Measurements from ENCODE around the gene PTPA.

The PTPA gene

DNA sequence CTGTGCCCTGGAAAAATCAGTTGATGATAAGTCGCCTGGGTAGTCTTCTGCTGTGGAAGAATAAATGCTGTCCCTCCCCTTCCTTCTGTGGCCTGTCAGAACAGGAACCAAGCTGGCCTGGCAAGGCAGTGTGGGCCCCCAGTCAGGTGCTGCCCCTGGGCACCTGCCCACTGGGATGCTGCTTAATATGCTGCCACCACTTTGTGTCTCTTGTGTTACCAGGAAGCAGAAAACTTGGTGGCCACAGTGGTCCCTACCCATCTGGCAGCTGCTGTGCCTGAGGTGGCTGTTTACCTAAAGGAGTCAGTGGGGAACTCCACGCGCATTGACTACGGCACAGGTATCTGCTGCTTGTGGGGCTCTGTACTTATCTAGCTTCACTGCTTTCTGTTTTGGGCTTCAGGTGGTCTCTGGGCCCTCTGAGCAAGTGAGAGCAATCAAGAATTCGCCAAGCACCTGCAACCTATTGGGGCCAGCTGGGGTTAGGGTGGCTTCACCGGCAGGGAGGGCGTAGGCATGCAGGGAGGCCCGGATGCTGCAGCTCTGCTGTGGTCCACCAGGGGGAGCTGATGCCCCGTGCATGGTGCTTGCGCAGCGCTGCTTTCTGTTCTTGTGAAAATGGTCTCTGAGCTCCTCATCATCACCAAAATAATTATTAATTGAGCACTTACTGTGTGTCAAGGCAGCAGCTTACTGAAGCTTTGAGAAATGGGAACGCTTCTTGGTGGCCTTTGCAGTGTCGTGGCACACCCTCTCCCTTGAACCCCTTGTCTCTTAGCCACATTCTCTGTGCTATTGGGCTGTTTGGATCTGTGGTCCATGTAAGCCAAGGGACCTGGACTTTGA, 20.3 kb downstream of the PTPA start:
- Histone ChIP-seq H3K9me3 (ENCODE audit: insufficient read depth, low read length) (no peaks in the 10 kb centered on the region), H2AFZ (ENCODE audit: low read depth, low read length, severe bottlenecking) (no peak overlapping the region), H3K9ac (ENCODE audit: low read length) (no peak overlapping the region), H3K27me3 (ENCODE audit: low read length) (no peaks in the 10 kb centered on the region), H3K27ac (ENCODE audit: low read depth, low read length) (no peak overlapping the region), H3K9me2 (replicated peaks; ENCODE audit: insufficient read depth, low read length) (no peaks in the 10 kb centered on the region), H3F3A (ENCODE audit: insufficient read depth) (no peaks in the 10 kb centered on the region), H3K4me3 (ENCODE audit: insufficient read depth, low read length, poor library complexity, severe bottlenecking) (no peak overlapping the region), H4K20me1 (ENCODE audit: low read depth, low read length) (no peaks in the 10 kb centered on the region), H3K79me2 (ENCODE audit: insufficient read depth, low read length) (no peaks in the 10 kb centered on the region), H3K4me2 (ENCODE audit: low read depth, low read length, poor library complexity, severe bottlenecking) (no peak overlapping the region), H3K36me3 (ENCODE audit: low read length) (0 out of 2 replicates have a peak, but pooled peaks cover 3% of the 10 kb centered on the region)
- TF ChIP-seq EZH2phosphoT487 (conservative IDR thresholded peaks at IDR 0.05; ENCODE audit: low read length): no peak
- TF ChIP-seq, protein P1, sequence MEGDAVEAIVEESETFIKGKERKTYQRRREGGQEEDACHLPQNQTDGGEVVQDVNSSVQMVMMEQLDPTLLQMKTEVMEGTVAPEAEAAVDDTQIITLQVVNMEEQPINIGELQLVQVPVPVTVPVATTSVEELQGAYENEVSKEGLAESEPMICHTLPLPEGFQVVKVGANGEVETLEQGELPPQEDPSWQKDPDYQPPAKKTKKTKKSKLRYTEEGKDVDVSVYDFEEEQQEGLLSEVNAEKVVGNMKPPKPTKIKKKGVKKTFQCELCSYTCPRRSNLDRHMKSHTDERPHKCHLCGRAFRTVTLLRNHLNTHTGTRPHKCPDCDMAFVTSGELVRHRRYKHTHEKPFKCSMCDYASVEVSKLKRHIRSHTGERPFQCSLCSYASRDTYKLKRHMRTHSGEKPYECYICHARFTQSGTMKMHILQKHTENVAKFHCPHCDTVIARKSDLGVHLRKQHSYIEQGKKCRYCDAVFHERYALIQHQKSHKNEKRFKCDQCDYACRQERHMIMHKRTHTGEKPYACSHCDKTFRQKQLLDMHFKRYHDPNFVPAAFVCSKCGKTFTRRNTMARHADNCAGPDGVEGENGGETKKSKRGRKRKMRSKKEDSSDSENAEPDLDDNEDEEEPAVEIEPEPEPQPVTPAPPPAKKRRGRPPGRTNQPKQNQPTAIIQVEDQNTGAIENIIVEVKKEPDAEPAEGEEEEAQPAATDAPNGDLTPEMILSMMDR (IDR thresholded peaks at IDR 0.05; ENCODE audit: insufficient read depth, low read length, poor library complexity, severe bottlenecking): peak; percentile 95

DNA sequence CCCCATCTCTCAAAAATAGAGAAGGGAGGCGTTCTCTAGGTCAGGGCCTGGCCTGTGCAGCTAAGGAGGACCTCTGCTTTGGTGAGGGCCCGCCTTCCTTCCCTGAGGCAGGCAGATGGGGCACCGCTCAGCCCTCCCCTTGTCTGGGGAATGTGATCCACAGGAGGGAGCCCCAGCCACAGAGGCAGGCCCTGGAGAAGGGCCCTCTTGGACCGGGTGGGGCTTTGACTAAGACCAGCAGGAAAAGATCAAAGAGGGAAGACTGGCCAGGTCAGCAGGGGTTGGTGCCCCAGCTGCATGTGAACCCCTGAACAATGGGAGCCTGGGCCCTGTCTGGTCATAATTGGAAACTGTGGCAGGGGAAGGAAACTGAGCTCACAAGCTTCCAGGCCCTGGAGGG, 21.9 kb downstream of the PTPA start:
- no peak for TF ChIP-seq EZH2phosphoT487 (conservative IDR thresholded peaks at IDR 0.05; ENCODE audit: low read length)
- TF ChIP-seq, protein P1 (IDR thresholded peaks at IDR 0.05; ENCODE audit: insufficient read depth, low read length, poor library complexity, severe bottlenecking): no peak
- Histone ChIP-seq H2AFZ (ENCODE audit: low read depth, low read length, severe bottlenecking) (no peak overlapping the region), H3K4me3 (ENCODE audit: insufficient read depth, low read length, poor library complexity, severe bottlenecking) (no peak overlapping the region), H3F3A (ENCODE audit: insufficient read depth) (no peaks in the 10 kb centered on the region), H3K9me2 (replicated peaks; ENCODE audit: insufficient read depth, low read length) (no peaks in the 10 kb centered on the region), H3K9ac (ENCODE audit: low read length) (no peak overlapping the region), H3K36me3 (ENCODE audit: low read length) (no peaks in the 10 kb centered on the region), H3K27me3 (ENCODE audit: low read length) (no peaks in the 10 kb centered on the region), H3K79me2 (ENCODE audit: insufficient read depth, low read length) (no peaks in the 10 kb centered on the region), H3K27ac (ENCODE audit: low read depth, low read length) (no peak overlapping the region), H3K9me3 (ENCODE audit: insufficient read depth, low read length) (no peaks in the 10 kb centered on the region), H3K4me2 (ENCODE audit: low read depth, low read length, poor library complexity, severe bottlenecking) (no peak overlapping the region), H4K20me1 (ENCODE audit: low read depth, low read length) (no peaks in the 10 kb centered on the region)

DNA sequence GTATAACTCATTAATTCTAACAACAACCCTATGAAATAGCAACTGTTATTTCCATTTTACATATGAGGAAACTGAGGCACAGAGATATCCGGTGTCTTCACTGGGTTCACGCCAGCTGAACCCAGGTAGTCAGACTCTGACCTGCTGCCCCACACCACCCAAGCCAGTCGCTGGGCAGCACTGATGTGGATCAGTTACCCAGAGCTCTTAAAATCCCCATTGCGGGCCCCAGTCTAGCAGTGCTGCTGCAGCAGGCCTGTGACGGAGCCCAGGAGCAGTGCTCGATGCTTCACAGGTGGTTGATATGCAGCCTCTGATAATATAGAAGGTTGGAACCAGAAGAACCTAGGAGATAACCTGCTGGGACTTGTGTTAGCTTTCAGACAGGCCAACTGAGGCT, 24.3 kb downstream of the PTPA start:
- H3K27ac ChIP-seq (ENCODE audit: low read depth, low read length): no peak overlapping the region
- no peaks in the 10 kb centered on the region for H3K79me2 ChIP-seq (ENCODE audit: insufficient read depth, low read length)
- H3K9me2 ChIP-seq (replicated peaks; ENCODE audit: insufficient read depth, low read length): no peaks in the 10 kb centered on the region
- no peaks in the 10 kb centered on the region for H3F3A ChIP-seq (ENCODE audit: insufficient read depth)
- H3K36me3 ChIP-seq (ENCODE audit: low read length): no peaks in the 10 kb centered on the region
- no peaks in the 10 kb centered on the region for H4K20me1 ChIP-seq (ENCODE audit: low read depth, low read length)
- H3K9ac ChIP-seq (ENCODE audit: low read length): no peak overlapping the region
- TF ChIP-seq, protein P1 (IDR thresholded peaks at IDR 0.05; ENCODE audit: insufficient read depth, low read length, poor library complexity, severe bottlenecking): no peak
- no peak for TF ChIP-seq EZH2phosphoT487 (conservative IDR thresholded peaks at IDR 0.05; ENCODE audit: low read length)
- H3K4me2 ChIP-seq (ENCODE audit: low read depth, low read length, poor library complexity, severe bottlenecking): no peak overlapping the region
- no peak overlapping the region for H2AFZ ChIP-seq (ENCODE audit: low read depth, low read length, severe bottlenecking)
- H3K27me3 ChIP-seq (ENCODE audit: low read length): no peaks in the 10 kb centered on the region
- no peaks in the 10 kb centered on the region for H3K9me3 ChIP-seq (ENCODE audit: insufficient read depth, low read length)
- no peak overlapping the region for H3K4me3 ChIP-seq (ENCODE audit: insufficient read depth, low read length, poor library complexity, severe bottlenecking)

All from SU-DHL-6 (cell line).